ENCODE results near the gene SH3RF3.

The SH3RF3 gene

GRCh38 chr2:109202486-109202885 lies 73.5 kb downstream of the SH3RF3 start:
- no peak for DNase-seq (ENCODE audit: low read depth in 2 of 2)

DNA sequence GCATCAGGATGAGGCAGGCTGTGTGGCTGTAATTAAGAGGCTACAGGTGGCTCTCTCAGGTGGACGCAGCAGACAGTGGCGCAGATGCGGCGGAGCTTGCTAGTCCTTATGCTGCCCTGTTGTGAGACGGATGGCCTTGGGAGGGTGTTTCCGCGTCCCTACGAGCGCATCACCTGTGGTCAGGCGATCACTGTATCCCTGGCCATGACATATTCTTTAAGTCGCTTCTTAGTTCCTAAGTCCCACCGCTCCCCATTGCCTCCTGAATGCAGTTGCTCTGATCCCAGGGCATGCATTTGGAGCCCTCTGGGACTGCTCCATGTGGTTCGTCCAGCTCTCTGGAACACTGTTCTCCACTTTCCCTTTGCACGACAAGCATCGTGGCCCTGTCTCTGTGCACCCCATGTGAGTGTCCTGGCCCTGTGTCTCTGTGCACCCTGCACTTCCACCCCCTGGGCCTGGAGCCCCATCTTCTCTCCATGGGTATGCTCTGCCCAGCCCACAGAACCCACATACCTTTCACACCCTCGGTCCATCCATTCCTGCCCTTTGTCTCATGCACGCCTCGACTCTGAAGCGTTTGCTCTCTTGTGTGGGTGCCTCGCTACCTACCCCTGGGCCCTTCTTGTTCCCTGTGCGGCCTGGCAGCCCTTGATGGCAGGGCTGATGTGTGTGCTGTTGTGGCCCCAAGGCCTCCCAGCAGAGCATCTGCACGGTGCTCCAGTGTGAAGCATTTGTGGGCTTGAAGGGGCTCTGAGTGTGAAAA lies 74.4 kb downstream of the SH3RF3 start:
- DNase-seq (ENCODE audit: low read depth in 2 of 2): no peak

DNA sequence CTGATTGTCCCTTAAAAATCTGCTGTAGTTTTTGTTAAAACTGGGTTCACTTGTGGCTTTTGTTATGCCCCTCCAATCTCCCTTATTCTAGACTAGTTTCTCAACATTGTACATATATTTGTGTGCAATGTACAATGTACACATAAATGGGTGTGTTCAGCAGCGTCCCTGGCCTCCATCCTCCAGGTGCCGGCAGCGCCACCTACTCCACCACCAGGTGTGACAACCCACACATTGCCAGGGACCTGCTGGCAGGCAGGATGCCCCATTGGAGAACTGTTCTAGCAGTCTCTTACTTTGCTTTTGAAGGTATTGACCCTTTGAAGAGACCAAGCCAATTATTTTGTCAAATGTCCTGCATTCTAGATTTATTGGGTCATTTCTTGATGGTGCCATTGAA lies 75.4 kb downstream of the SH3RF3 start:
- no peak for DNase-seq (ENCODE audit: low read depth in 2 of 2)

- DNase-seq (ENCODE audit: low read depth in 2 of 2): no peak
Measured at GRCh38 chr2:109205447-109205846, 76.4 kb downstream of the SH3RF3 start.

DNA sequence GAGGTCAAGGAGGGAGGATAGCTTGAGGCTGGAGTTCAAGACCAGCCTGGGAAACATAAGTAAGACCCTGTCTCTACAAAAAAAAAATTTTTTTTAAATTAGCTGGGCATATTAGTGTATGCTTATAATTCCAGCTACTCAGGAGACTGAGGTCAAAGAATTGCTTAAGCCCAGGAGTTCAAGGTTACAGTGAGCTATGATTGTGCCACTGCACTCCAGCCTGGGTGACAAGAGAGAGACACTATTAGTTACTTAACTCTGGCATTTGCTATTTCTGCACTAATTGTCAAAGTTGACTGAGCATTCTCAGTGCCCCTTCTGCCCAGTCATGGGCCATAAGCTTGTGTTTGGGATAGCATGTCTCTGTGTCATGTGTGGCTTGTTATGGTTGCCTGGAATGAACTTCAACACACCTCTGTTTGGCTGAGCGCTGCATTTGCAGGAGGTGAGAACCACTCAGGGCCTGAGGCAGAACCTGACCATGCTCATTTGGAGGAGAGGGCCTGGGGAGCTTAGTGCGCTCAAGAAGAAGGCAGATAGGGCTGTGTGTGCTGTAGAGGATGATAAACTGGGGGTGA lies 77.7 kb downstream of the SH3RF3 start:
- no peak for DNase-seq (ENCODE audit: low read depth in 2 of 2)

DNA sequence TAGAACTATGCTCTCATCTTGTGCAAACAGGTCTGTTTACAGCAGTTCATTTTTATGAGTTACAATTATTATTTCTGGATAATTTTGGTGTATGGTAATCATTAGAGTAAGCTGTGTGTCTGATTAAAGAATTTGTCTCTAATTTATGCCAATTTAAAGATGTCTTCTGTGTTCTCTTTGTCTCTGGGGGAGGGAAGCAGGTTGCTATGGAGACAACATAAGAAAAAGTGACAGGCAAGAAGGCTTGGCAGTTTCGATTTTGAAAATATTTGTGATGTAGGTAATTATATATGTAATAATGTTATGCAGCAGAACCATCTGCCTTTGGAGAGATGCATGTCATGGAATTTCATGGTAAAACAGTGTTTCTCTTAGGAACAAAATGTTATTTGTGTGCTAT lies 78.2 kb downstream of the SH3RF3 start:
- DNase-seq (ENCODE audit: low read depth in 2 of 2): no peak

GRCh38 chr2:109208071-109208950 lies 79.3 kb downstream of the SH3RF3 start:
- no peak for DNase-seq (ENCODE audit: low read depth in 2 of 2)

GRCh38 chr2:109208951-109209335 lies 79.9 kb downstream of the SH3RF3 start:
- no peak for DNase-seq (ENCODE audit: low read depth in 2 of 2)

DNA sequence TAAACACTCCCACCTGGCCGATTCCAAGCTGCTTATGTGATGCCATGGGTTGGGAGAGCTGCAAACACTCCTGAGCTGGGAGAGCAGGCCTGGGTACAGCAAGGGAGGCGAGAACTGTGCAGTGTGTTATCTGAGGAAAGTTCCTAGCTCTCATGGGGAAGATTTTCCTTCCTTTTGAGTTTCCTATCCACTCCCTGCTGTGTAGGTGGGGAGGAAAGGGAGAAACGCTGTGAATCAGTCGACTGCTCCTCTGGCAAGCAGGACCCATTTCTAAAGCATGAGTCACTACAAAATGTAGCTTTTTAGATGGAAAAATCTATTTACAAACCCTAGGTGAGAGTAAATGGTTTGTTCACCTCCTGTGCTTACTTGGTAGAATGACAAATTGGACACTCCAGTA lies 80.4 kb downstream of the SH3RF3 start:
- no peak for DNase-seq (ENCODE audit: low read depth in 2 of 2)

DNA sequence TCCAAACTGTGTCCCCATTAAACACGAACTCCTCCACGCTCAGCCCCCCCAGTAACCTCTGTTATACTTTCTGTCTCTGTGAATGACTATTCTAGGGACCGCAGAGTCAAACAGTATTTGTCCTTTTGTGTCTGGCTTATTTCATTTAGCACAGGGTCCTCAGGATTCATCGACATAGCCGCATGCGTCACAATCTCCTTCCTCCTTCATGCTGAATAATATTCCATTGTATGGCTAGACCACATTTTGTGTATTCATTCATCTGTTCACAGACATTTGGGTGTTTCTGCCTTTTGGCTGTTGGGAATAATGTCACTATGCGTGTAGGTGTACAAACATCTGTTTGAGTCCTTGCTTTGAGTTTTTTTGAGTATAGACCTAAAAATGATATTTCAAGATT lies 80.9 kb downstream of the SH3RF3 start:
- DNase-seq (ENCODE audit: low read depth in 2 of 2): no peak

DNA sequence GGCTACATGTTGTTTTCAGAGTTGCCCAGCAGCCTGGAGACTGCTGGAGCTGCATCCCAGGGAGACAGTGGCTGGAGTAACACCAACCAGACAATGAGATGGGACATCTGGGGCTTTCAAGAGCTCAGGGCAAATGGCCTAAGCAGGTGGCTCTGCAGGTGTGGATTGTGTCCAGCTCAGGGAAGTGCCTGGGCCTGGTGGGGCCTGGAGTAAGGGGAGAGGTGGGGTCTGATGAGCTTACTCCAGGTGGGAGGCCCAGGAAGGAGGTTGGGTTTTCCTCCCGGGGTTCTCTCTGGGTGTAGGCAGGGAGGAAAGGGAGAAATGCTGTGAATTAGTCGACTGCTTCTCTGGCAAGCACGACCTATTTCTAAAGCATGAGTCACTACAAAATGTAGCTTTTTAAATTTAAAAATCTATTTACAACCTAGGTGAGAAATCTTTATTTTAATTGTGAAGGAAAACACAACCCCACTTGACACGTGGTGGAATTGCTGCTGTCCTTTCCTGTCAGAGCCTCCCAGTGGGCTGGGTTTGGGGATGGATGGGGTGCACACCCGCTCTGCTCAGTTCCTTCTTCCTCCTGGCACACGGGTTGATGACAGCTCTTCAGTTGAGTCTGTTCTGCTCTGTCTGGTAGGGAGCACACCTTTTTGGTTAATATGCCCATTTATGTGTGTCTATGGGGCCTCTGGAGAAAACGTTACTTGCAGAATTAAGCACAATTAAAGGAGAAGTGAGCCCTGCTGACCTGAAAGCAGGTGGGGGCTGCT lies 81.6 kb downstream of the SH3RF3 start:
- DNase-seq (ENCODE audit: low read depth in 2 of 2): no peak

- DNase-seq (ENCODE audit: low read depth in 2 of 2): no peak
Measured at GRCh38 chr2:109211315-109211714, 82.3 kb downstream of the SH3RF3 start.

- DNase-seq (ENCODE audit: low read depth in 2 of 2): no peak
Measured at GRCh38 chr2:109212836-109213563, 84.0 kb downstream of the SH3RF3 start.

GRCh38 chr2:109213646-109214433 lies 84.8 kb downstream of the SH3RF3 start:
- DNase-seq (ENCODE audit: low read depth in 2 of 2): peak; percentile 70 to 72

DNA sequence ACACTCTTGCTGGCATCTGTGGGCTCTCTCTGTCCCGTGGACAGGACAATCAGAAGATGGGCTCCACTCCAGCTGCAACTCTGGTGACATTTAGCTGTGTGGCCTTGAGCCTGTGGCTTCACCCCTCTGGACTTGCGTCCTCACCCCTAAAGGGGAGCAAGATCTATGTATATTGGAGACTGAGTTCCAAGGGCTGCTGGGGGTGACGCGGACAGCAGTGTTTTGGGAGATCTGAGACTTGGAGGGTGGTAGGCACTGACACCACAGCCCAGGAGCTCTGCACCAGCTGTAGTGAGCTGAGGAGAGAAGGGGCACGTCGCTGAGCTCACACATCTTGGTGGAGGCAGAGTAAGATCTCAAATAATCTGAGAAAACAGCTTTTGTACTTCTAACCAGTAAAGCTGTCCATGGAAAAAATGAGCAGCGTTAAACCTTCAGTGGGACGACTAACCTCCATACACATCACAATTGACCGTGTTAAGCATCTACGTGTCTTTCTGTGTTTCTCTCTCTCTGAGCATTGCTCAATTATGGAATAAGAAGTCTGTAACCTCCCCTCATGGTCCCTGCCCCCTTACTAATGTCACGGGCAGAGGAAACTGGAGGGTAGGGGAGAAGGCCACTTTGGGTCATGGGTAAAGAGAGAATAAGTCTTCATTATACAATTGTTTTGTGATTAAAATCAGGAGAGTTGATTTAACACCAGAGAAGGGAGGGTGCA lies 85.8 kb downstream of the SH3RF3 start:
- DNase-seq (ENCODE audit: low read depth in 2 of 2): no peak

DNA sequence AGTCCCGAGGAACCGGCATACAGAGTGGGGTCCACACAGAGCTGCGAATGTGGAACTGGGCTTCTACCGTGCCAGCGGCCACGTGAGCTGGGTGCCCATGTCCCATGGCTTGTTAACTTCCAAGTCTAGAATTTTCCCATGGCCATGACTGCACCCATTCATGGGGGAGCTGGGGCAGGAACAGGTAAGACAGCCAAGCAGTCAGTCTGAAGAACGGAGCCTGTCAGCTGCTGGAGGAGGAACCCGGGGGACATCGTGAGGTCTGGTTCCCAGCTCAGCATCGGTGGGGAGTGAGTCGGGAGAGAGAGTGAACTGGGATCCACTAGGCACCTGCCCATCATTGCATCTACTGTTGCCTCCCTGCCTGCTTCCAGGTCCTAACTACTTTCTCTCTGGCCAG lies 86.9 kb downstream of the SH3RF3 start:
- no peak for DNase-seq (ENCODE audit: low read depth in 2 of 2)

DNA sequence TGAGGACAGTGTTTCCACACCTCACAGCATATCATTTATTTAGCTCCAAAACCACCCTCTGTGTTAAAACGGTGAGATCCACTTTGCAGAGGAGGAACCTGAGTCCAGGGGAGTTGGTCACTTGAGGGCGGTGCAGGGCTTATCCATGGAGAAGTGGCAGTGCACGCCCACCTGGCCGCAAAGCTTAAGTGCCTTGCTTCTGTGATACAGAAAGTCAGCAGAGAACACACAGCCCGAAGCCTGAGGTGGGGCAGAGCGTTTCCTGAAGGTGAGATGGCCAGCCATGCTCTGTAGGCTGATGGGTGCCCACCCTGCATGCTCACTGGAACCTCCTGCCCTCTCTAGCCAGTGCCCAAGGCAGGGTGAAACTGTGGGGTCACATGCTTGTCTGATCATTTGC lies 87.3 kb downstream of the SH3RF3 start:
- no peak for DNase-seq (ENCODE audit: low read depth in 2 of 2)

DNA sequence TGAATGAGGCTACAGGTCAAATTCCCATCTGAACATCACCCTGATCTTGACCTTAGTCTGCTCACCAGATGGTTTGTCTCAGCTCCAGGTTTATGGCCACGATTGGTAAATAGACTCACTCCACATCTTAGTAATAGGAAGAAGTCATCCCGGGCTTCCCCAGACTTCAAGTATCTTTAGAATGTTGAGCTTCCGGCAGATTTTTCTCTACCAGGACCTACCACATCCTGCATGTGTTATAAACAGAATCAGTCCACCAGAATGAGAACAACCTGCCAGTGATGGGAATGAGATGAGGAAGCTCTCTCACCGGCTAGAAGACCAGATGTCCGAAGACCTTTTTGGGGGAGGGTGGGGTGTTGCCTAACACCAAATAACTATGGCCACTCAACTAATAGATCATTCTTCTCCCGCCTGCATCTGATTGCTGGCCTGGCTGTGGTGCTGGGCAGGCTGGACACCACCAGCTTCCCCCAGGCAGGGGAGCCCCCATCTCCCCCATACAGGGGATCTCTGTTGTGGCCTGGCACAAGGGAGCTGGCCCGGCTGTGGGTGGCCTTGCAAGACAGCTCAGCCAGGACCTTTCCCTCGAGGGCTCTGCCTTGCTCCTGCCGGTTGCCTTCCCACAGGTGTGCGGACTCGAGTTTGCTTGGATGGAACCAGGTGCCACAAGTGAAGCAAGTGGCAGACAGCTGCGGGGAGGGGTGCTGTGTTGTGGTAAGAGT lies 88.5 kb downstream of the SH3RF3 start:
- no peak for DNase-seq (ENCODE audit: low read depth in 2 of 2)

Measured in stimulated activated CD8-positive, alpha-beta memory T cell treated with anti-CD3 and anti-CD28 coated beads, Interleukin-15, amount 100 ng/mL, for 48 hours (primary cell).